ENCODE data around the gene PITX3. TPM values are rescaled to one million over a fixed set of nuclear protein-coding genes. Genes with fewer than 3 reads are reported as not detected.
A peak's percentile ranks its signal among the peaks of the same experiment; 100 is the strongest.

The PITX3 gene
- total and polyA plus RNA-seq, 10 of the 15 experiments (the other 5 are each of a cell fraction or from before 2014, with no cell fraction given), result not detected

GRCh38 chr10:102280397-102281101, 39.2 kb upstream of the PITX3 start (continued):
- TF ChIP-seq KDM1A (IDR thresholded peaks at IDR 0.05; ENCODE audit: borderline replicate concordance) (no peak), CBX3 (IDR thresholded peaks at IDR 0.05; ENCODE audit: borderline replicate concordance, low read depth) (no peak), GABPA (IDR thresholded peaks at IDR 0.05; ENCODE audit: low read depth) (no peak), ATF7 (IDR thresholded peaks at IDR 0.05; ENCODE audit: low read depth) (peak; percentile 87), POLR2A (IDR thresholded peaks at IDR 0.05; ENCODE audit: low read depth, low read length) (no peak), IRF4 (IDR thresholded peaks at IDR 0.05; ENCODE audit: low read depth, low read length) (no peak), RAD51 (IDR thresholded peaks at IDR 0.05) (no peak), CHD1 (IDR thresholded peaks at IDR 0.05; ENCODE audit: low read depth, low read length) (no peak), MAX (IDR thresholded peaks at IDR 0.05; ENCODE audit: low read depth, low read length) (no peak), JUNB (IDR thresholded peaks at IDR 0.05) (no peak), STAT3 (IDR thresholded peaks at IDR 0.05; ENCODE audit: low read depth, low read length) (no peak), PBX3 (IDR thresholded peaks at IDR 0.05; ENCODE audit: insufficient replicate concordance, low read depth, low read length) (peak; percentile 2), PAX5 (IDR thresholded peaks at IDR 0.05; ENCODE audit: borderline replicate concordance, low read depth, low read length) (no peak), EED (IDR thresholded peaks at IDR 0.05; ENCODE audit: low read depth) (no peak)

Data from GM12878 (cell line).